ENCODE measurements around the gene CANX.

- TF ChIP-seq POLR2A (IDR thresholded peaks at IDR 0.05) (no peak), CTCF (IDR thresholded peaks at IDR 0.05) (no peak), EP300 (IDR thresholded peaks at IDR 0.05) (no peak)
Observed at GRCh38 chr5:179777456-179777855, 78.7 kb downstream of the CANX start.

All from ovary (tissue), 3 donors.